GM20000 (cell line): Measurements from ENCODE around the gene BSN.

ENCODE experiments used
- DNase-seq: peaks from one replicate; pipeline ENCODE4 v3.0.0; 2012; ENCODE audit warnings: low spot score
- CTCF ChIP-seq: IDR thresholded peaks from 2 replicates; pipeline ENCODE4 v1.5.1; 2012; ENCODE audit warnings: mild to moderate bottlenecking, control low read depth; ENCODE audit errors: extremely low read depth, missing control alignments

BSN gene

GRCh38 chr3:49701388-49702077 is 147.3 kb downstream of the BSN start:
- no peak for DNase-seq

DNA sequence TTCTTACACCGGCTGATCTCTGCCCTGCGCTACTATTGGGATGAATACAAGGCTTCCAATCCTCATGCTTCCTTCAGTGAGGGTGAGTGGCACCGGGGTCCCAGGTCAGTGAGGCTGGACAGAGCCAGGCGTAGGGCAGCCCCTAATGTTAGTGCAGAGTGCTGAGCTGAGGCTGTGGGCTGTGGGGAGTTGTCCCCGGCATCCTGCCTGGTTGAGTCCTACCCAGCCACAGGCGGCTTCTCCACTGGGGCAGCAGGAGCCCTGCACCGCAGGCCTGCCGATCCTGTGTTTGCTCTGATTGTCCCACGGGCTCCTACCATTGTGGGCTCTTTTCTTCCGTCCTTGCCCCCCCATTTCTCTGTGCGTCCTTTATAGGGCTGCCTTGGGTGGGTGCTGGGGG is 148.4 kb downstream of the BSN start:
- DNase-seq: no peak
- TF ChIP-seq CTCF: no peak

More at GRCh38 chr3:49701388-49702077, 147.3 kb downstream of the BSN start:
- TF ChIP-seq CTCF: no peak

GRCh38 chr3:49703443-49703927 is 149.2 kb downstream of the BSN start:
- peak; percentile 80 for TF ChIP-seq CTCF
- peak; percentile 92 for DNase-seq

GRCh38 chr3:49703956-49704355 is 149.7 kb downstream of the BSN start:
- TF ChIP-seq CTCF: no peak
- DNase-seq: no peak

- no peak for DNase-seq
- TF ChIP-seq CTCF: no peak
Observed at GRCh38 chr3:49704629-49705028, 150.4 kb downstream of the BSN start.

- no peak for TF ChIP-seq CTCF
- no peak for DNase-seq
Observed at GRCh38 chr3:49705390-49705960, 151.2 kb downstream of the BSN start.

DNA sequence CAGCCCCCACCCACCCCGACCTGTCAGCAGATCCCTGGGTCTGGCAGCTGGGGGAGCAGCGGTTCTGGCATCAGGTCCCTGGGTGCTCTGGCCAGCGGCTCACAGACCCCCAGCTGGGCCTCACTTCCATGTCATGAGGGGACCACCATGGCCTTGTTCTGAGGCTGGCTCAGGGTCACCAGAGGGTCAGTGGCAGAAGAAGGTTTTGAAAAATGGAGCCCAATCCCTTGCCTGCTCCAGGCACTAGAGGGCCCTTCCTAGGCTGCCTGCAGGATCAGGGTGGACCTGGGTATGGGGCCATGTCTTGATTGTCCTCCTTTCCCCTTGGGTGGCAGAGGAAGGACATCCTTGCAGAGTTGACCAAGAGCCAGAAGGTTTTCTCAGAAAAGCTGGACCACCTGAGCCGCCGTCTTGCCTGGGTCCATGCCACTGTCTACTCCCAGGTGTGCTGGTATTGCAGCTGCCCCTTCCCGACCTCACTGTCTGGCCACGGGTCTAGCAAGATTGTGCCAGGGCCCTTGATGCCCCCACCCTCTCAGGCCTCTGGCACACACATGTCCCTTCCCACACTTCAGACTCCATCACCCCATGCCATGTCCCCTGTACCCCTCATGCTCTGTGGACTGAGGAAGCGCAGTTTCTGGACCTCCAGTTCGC is 152.3 kb downstream of the BSN start:
- TF ChIP-seq CTCF: no peak
- DNase-seq: no peak
